ENCODE measurements around the gene OPHN1. TPM values are rescaled to one million over a fixed set of nuclear protein-coding genes. Genes with fewer than 3 reads are reported as not detected.

Gene OPHN1
- total RNA-seq, 6 experiments from 2014 or later, result 7.8 to 12.5 (median 10.6) TPM

- Mint-ChIP-seq H3K36me3 (ENCODE audit: low read depth) (peaks cover 4% of the 10 kb centered on the region; the same call in 1 of the 2 replicates), H3K4me3 (no peak overlapping the region), H3K9me3 (no peaks in the 10 kb centered on the region), H3K27ac (no peak overlapping the region), H3K4me1 (ENCODE audit: low read depth) (peaks cover 36% of the 10 kb centered on the region), H3K27me3 (ENCODE audit: insufficient read depth) (no peaks in the 10 kb centered on the region)
- DNase-seq, result no peak
- TF ChIP-seq, protein P1, sequence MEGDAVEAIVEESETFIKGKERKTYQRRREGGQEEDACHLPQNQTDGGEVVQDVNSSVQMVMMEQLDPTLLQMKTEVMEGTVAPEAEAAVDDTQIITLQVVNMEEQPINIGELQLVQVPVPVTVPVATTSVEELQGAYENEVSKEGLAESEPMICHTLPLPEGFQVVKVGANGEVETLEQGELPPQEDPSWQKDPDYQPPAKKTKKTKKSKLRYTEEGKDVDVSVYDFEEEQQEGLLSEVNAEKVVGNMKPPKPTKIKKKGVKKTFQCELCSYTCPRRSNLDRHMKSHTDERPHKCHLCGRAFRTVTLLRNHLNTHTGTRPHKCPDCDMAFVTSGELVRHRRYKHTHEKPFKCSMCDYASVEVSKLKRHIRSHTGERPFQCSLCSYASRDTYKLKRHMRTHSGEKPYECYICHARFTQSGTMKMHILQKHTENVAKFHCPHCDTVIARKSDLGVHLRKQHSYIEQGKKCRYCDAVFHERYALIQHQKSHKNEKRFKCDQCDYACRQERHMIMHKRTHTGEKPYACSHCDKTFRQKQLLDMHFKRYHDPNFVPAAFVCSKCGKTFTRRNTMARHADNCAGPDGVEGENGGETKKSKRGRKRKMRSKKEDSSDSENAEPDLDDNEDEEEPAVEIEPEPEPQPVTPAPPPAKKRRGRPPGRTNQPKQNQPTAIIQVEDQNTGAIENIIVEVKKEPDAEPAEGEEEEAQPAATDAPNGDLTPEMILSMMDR (IDR thresholded peaks at IDR 0.05), result no peak
These were observed 16.7 kb downstream of the OPHN1 start for GRCh38 chrX:68416592-68416991.

DNA sequence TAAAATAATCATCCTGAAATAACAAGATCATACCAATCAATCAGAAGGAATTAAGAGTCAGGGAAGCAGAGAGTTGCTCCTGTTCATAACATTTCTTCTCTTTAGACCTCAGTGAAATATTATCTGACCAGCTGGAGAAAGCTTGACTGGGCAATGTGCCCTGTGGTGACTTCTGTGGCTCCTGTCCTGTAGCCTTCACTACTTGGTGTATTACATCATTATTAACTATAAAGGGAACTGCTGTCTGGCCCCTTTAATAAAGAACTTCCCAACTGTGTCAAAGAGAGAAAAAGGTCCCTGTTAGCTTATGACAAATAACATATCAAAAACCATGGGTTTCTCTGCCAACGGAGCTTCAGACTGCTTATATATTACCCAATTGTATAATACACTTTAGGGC is 18.0 kb downstream of the OPHN1 start:
- no peak overlapping the region for H3K4me3 Mint-ChIP-seq
- H3K9me3 Mint-ChIP-seq, result no peaks in the 10 kb centered on the region
- no peaks in the 10 kb centered on the region for H3K27me3 Mint-ChIP-seq (ENCODE audit: insufficient read depth)
- H3K36me3 Mint-ChIP-seq (ENCODE audit: low read depth), result peaks cover 4% of the 10 kb centered on the region; the same call in 1 of the 2 replicates
- DNase-seq, result peak; percentile 5
- H3K27ac Mint-ChIP-seq, result no peak overlapping the region
- TF ChIP-seq, protein P1 (IDR thresholded peaks at IDR 0.05), result no peak
- peaks cover 24% of the 10 kb centered on the region for H3K4me1 Mint-ChIP-seq (ENCODE audit: low read depth)

DNA sequence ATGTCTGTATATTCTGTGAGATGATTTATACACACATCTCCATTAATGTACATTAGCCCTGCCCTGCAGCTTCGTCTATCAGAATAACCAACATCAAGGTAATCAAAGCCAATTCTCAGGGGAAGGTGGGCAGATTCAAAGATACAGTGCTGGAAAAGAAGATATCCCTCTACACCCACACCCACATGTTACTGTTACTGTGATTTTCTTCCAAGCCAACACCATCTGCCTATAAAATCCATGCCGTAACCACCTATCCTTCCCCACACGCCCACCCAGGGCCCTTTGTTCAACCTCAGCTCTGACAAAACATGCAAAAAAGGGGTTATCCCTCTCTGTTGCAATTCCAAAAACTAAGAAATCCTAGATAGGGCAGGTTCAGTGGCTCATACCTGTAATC is 20.0 kb downstream of the OPHN1 start:
- DNase-seq, result no peak
- no peaks in the 10 kb centered on the region for H3K27me3 Mint-ChIP-seq (ENCODE audit: insufficient read depth)
- H3K4me3 Mint-ChIP-seq, result no peak overlapping the region
- no peaks in the 10 kb centered on the region for H3K36me3 Mint-ChIP-seq (ENCODE audit: low read depth)
- H3K4me1 Mint-ChIP-seq (ENCODE audit: low read depth), result peaks cover 19% of the 10 kb centered on the region
- H3K9me3 Mint-ChIP-seq, result no peaks in the 10 kb centered on the region
- TF ChIP-seq, protein P1 (IDR thresholded peaks at IDR 0.05), result no peak
- no peak overlapping the region for H3K27ac Mint-ChIP-seq

GRCh38 chrX:68411729-68412128 is 21.6 kb downstream of the OPHN1 start:
- Mint-ChIP-seq H3K4me1 (ENCODE audit: low read depth) (peaks cover 13% of the 10 kb centered on the region), H3K27me3 (ENCODE audit: insufficient read depth) (no peaks in the 10 kb centered on the region), H3K27ac (no peak overlapping the region), H3K9me3 (no peaks in the 10 kb centered on the region), H3K4me3 (no peak overlapping the region), H3K36me3 (ENCODE audit: low read depth) (no peaks in the 10 kb centered on the region)
- TF ChIP-seq, protein P1 (IDR thresholded peaks at IDR 0.05), result no peak
- no peak for DNase-seq

GRCh38 chrX:68409194-68409593 is 24.1 kb downstream of the OPHN1 start:
- no peaks in the 10 kb centered on the region for H3K36me3 Mint-ChIP-seq (ENCODE audit: low read depth)

More at GRCh38 chrX:68409194-68409593, 24.1 kb downstream of the OPHN1 start:
- peaks cover 6% of the 10 kb centered on the region for H3K4me1 Mint-ChIP-seq (ENCODE audit: low read depth)
- no peak for DNase-seq
- H3K4me3 Mint-ChIP-seq, result no peak overlapping the region
- TF ChIP-seq, protein P1 (IDR thresholded peaks at IDR 0.05), result no peak
- H3K27ac Mint-ChIP-seq, result no peak overlapping the region; the same call in 1 of the 2 replicates
- no peaks in the 10 kb centered on the region for H3K27me3 Mint-ChIP-seq (ENCODE audit: insufficient read depth)
- no peaks in the 10 kb centered on the region for H3K9me3 Mint-ChIP-seq
